HEK293 (cell line): ENCODE results near the gene IL4I1.

ENCODE experiments used
- CTCF ChIA-PET: fragments of 350-600 bp; formaldehyde crosslinking; extraction: SDS; loops from one replicate; lab custom pipeline; 2021; ENCODE audit warnings: antibody characterized with exemption; lab: Yijun Ruan, JAX
- POLR2A ChIA-PET: fragments of 300-600 bp; formaldehyde crosslinking; extraction: SDS; loops from one replicate; lab custom pipeline; 2020; ENCODE audit warnings: antibody characterized with exemption, inconsistent platforms; lab: Yijun Ruan, JAX
- H3K27ac ChIP-seq: fragments of 200-500 bp; sonication (Bioruptor generic); 2 replicates; pipeline ENCODE4 v1.5.1; 2014; ENCODE audit warnings: low read depth, low read length, control low read depth, inconsistent platforms; ENCODE audit errors: extremely low read depth
- H3K36me3 ChIP-seq, 2 experiments: fragments of 200-500 bp in 1 of 2; sonication (Bioruptor generic) in 1 of 2; 1 replicate in 1 of 2; 2 replicates in 1 of 2; pipeline ENCODE4 v1.5.1; 2014 to 2017; ENCODE audit warnings: inconsistent platforms in 2 of 2, low read length in 2 of 2; ENCODE audit not compliant: control insufficient read depth in 2 of 2, insufficient read depth in 1 of 2
- H3K4me1 ChIP-seq: fragments of 200-500 bp; sonication (Bioruptor generic); 2 replicates; pipeline ENCODE4 v1.5.1; 2014; ENCODE audit warnings: mild to moderate bottlenecking, low read length, inconsistent platforms; ENCODE audit not compliant: control insufficient read depth, insufficient read depth
- H3K4me3 ChIP-seq: 2 replicates; pipeline ENCODE4 v1.5.1; 2011; ENCODE audit warnings: low read depth, mild to moderate bottlenecking, control low read depth, low read length, moderate library complexity
- H3K9me3 ChIP-seq: fragments of 200-500 bp; sonication (Bioruptor generic); 2 replicates; pipeline ENCODE4 v1.5.1; 2014; ENCODE audit warnings: low read depth, low read length, inconsistent platforms; ENCODE audit not compliant: control insufficient read depth, insufficient read depth
- EGR2 ChIP-seq: fragments of 450-650 bp; formaldehyde crosslinking; IDR thresholded peaks from 2 replicates; pipeline ENCODE4 v1.5.1; 2016; ENCODE audit warnings: low read depth, missing biosample characterization, missing genetic modification characterization
- FEZF1 ChIP-seq: fragments of 450-650 bp; formaldehyde crosslinking; IDR thresholded peaks from 2 replicates; pipeline ENCODE4 v1.5.1; 2016; ENCODE audit warnings: missing biosample characterization, missing genetic modification characterization
- GLIS2 ChIP-seq: fragments of 450-650 bp; formaldehyde crosslinking; IDR thresholded peaks from 2 replicates; pipeline ENCODE4 v1.5.1; 2016; ENCODE audit warnings: missing biosample characterization, missing genetic modification characterization
- HIC1 ChIP-seq: fragments of 450-650 bp; formaldehyde crosslinking; IDR thresholded peaks from 2 replicates; pipeline ENCODE4 v1.5.1; 2016; ENCODE audit warnings: missing biosample characterization, missing genetic modification characterization
- IKZF3 ChIP-seq: fragments of 450-650 bp; IDR thresholded peaks from 2 replicates; pipeline ENCODE4 v1.5.0; 2018; ENCODE audit warnings: missing biosample characterization, mild to moderate bottlenecking, missing genetic modification characterization, moderate library complexity
- PRDM10 ChIP-seq: fragments of 450-650 bp; formaldehyde crosslinking; IDR thresholded peaks from 2 replicates; pipeline ENCODE4 v1.5.1; 2016; ENCODE audit warnings: missing biosample characterization, missing genetic modification characterization
- SALL2 ChIP-seq: fragments of 450-650 bp; formaldehyde crosslinking; IDR thresholded peaks from 2 replicates; pipeline ENCODE4 v1.5.0; 2017; ENCODE audit warnings: missing biosample characterization, mild to moderate bottlenecking, missing genetic modification characterization, borderline replicate concordance
- YY1 ChIP-seq: fragments of 450-650 bp; formaldehyde crosslinking; IDR thresholded peaks from 2 replicates; pipeline ENCODE4 v1.5.1; 2018; ENCODE audit warnings: missing biosample characterization, missing genetic modification characterization
- ZIC2 ChIP-seq: fragments of 450-650 bp; formaldehyde crosslinking; IDR thresholded peaks from 2 replicates; pipeline ENCODE4 v1.5.1; 2016; ENCODE audit warnings: missing biosample characterization, missing genetic modification characterization
- ZNF174 ChIP-seq: fragments of 450-650 bp; formaldehyde crosslinking; IDR thresholded peaks from 2 replicates; pipeline ENCODE4 v1.5.0; 2017; ENCODE audit warnings: missing biosample characterization, mild to moderate bottlenecking, missing genetic modification characterization
- ZNF18 ChIP-seq: fragments of 450-650 bp; formaldehyde crosslinking; IDR thresholded peaks from 2 replicates; pipeline ENCODE4 v1.5.1; 2016; ENCODE audit warnings: missing biosample characterization, missing genetic modification characterization
- ZNF239 ChIP-seq: fragments of 450-650 bp; formaldehyde crosslinking; IDR thresholded peaks from 2 replicates; pipeline ENCODE4 v1.5.1; 2016; ENCODE audit warnings: missing biosample characterization, missing genetic modification characterization
- ZNF266 ChIP-seq: fragments of 450-650 bp; formaldehyde crosslinking; IDR thresholded peaks from 2 replicates; pipeline ENCODE4 v1.5.1; 2016; ENCODE audit warnings: missing biosample characterization, missing genetic modification characterization, low read depth
- ZNF311 ChIP-seq: fragments of 450-650 bp; formaldehyde crosslinking; IDR thresholded peaks from 2 replicates; pipeline ENCODE4 v1.5.1; 2017; ENCODE audit warnings: missing biosample characterization, missing genetic modification characterization, borderline replicate concordance
- ZNF335 ChIP-seq: fragments of 450-650 bp; formaldehyde crosslinking; conservative IDR thresholded peaks from 2 replicates; pipeline ENCODE4 v1.5.1; 2016; ENCODE audit warnings: missing biosample characterization, missing genetic modification characterization
- ZNF394 ChIP-seq: fragments of 450-650 bp; formaldehyde crosslinking; IDR thresholded peaks from 2 replicates; pipeline ENCODE4 v1.5.1; 2016; ENCODE audit warnings: missing biosample characterization, missing genetic modification characterization, mild to moderate bottlenecking, moderate library complexity, borderline replicate concordance
- ZNF426 ChIP-seq: fragments of 450-650 bp; formaldehyde crosslinking; IDR thresholded peaks from 2 replicates; pipeline ENCODE4 v1.5.1; 2017; ENCODE audit warnings: missing biosample characterization, missing genetic modification characterization, mild to moderate bottlenecking, inconsistent platforms, moderate library complexity
- ZNF645 ChIP-seq: fragments of 450-650 bp; formaldehyde crosslinking; IDR thresholded peaks from 2 replicates; pipeline ENCODE4; 2016; ENCODE audit warnings: missing biosample characterization, missing genetic modification characterization
- ZSCAN23 ChIP-seq: fragments of 450-650 bp; formaldehyde crosslinking; IDR thresholded peaks from 2 replicates; pipeline ENCODE4 v1.5.1; 2016; ENCODE audit warnings: missing biosample characterization, missing genetic modification characterization

IL4I1 gene

GRCh38 chr19:49854378-49855263, 42.1 kb downstream of the IL4I1 start:
- Histone ChIP-seq H3K27ac (0 out of 2 replicates have a peak overlapping the region, but pooled peaks have one; percentile 43), H3K9me3 (no peaks in the 10 kb centered on the region), H3K4me3 (no peak overlapping the region), H3K4me1 (peaks cover 15% of the 10 kb centered on the region; the same call in 1 of the 2 replicates), H3K36me3 (peaks cover 5 to 55% of the 10 kb centered on the region in 2 experiments)
- no peak for TF ChIP-seq ZNF426
- TF ChIP-seq YY1 (tag by site-specific recombination) = no peak
- no peak for TF ChIP-seq ZNF394 (tag by site-specific recombination)
- TF ChIP-seq ZIC2 (tag by site-specific recombination) = no peak
- no peak for TF ChIP-seq ZNF266 (tag by site-specific recombination)
- no peak for TF ChIP-seq SALL2 (tag by site-specific recombination)
- ChIA-PET CTCF (interaction anchor here (0.7 to 1.6 kb wide), 2 partner anchors 12 to 1702 kb away, joined by 3 to 4 read pairs; no protein-coding TSS in a partner anchor), POLR2A (interaction anchor here (1.0 to 8.8 kb wide), 3 partner anchors 10 to 42 kb away, joined by 4 to 128 read pairs (median 4); partner anchors contain the start of genes FUZ and PNKP)

GRCh38 chr19:49853852-49854377, 42.8 kb downstream of the IL4I1 start:
- no peak overlapping the region for H3K4me3 ChIP-seq
- no peak overlapping the region for H3K27ac ChIP-seq
- ChIA-PET POLR2A (interaction anchor here (1.0 to 8.8 kb wide), 3 partner anchors 10 to 41 kb away, joined by 4 to 128 read pairs (median 4); partner anchors contain the start of genes FUZ and PNKP), CTCF (interaction anchor here (0.7 to 1.6 kb wide), 2 partner anchors 13 to 1701 kb away, joined by 3 to 4 read pairs; no protein-coding TSS in a partner anchor)
- no peaks in the 10 kb centered on the region for H3K9me3 ChIP-seq
- H3K36me3 ChIP-seq = peaks cover 0 to 50% of the 10 kb centered on the region in 2 experiments; a peak in 2 of 3 replicates
- H3K4me1 ChIP-seq = peaks cover 15% of the 10 kb centered on the region; the same call in 1 of the 2 replicates
- TF ChIP-seq ZNF174 (tag by site-specific recombination) = no peak
- 0 out of 2 replicates have a peak, but pooled peaks have one; percentile 9 for TF ChIP-seq IKZF3 (tag by site-specific recombination)

- H3K27ac ChIP-seq = no peak overlapping the region
- ChIA-PET POLR2A (interaction anchor here (0.6 to 8.8 kb wide), 5 partner anchors 12 to 86 kb away, joined by 3 to 128 read pairs (median 6); partner anchors contain the start of genes AKT1S1, AP2A1, FUZ and PNKP), CTCF (interaction anchor here (0.6 to 1.6 kb wide), 3 partner anchors 10 to 131 kb away, joined by 3 to 4 read pairs (median 3); no protein-coding TSS in a partner anchor)
- H3K36me3 ChIP-seq = peaks cover 0 to 37% of the 10 kb centered on the region in 2 experiments; a peak in 2 of 3 replicates
- peaks cover 17% of the 10 kb centered on the region; the same call in 1 of the 2 replicates for H3K4me1 ChIP-seq
- H3K4me3 ChIP-seq = peak overlapping the region; percentile 76
- H3K9me3 ChIP-seq = no peaks in the 10 kb centered on the region
- TF ChIP-seq GLIS2 (no peak), ZSCAN23 (no peak), FEZF1 (no peak), HIC1 (no peak), ZNF311 (no peak), PRDM10 (tag by site-specific recombination) (no peak), ZNF239 (tag by site-specific recombination) (no peak), ZNF18 (tag by site-specific recombination) (no peak), EGR2 (tag by site-specific recombination) (peak; percentile 91), ZNF335 (peak; percentile 52), ZNF645 (tag by site-specific recombination) (no peak)
Measured at GRCh38 chr19:49852631-49853126, 44.0 kb downstream of the IL4I1 start.
